HG03342 (cell line): ENCODE results near the gene COL20A1.
"Not testable (repeated sequence)": the region's sequence is repeated elsewhere in the genome, so short reads cannot be mapped to it uniquely, and the experiment has no call there.

ENCODE experiments used
- ATAC-seq: cut with Tn5 transposase; IDR thresholded peaks from one replicate; pipeline ENCODE4 v1.9.1; 2021; ENCODE audit warnings: mild to moderate bottlenecking, moderate library complexity; ENCODE audit not compliant: unreplicated experiment

COL20A1 gene

DNA sequence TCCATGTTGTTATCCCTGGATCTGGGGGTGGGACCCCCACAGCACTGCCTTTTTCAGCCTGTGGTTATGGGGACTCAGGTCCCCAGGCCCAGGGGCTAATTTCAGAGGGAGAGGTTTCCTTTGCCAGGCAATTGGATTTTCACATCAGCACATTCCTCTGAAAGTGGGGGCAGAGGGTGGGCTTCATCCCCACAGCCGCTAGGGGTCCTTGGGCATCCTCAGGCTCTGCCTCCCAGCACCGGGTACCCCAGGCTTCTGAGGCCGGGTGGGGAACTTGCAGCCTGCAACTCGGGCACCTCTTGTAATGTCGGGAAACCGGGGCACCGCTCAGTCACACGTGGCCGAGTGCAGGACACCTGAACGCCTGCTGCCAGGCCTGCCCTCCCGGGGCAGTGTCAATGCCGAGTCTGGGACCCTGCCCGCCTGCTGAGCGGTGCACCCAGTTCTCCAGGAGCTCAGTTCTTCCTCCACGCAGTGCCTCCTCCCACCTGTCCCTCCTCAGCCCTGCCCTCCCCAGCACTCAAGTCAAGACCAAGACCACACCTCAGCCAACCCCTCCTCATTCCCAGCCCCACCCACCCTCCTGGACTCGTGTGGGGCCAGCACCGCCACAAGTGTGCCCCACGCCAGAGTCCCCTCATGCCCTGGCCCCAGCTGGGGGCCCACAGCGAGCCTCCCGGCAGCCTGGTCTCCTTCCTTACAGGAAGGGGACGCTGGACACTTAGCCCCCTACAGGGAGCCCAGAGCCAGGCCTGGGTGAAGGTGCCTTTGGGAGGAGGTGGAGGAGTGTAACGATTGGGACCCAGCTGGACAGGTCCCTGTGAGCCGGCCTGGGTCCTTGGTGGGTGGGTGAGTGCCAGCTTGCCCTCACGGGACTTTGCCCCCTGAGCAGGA, 77.0 kb downstream of the COL20A1 start:
- ATAC-seq, result no peak

DNA sequence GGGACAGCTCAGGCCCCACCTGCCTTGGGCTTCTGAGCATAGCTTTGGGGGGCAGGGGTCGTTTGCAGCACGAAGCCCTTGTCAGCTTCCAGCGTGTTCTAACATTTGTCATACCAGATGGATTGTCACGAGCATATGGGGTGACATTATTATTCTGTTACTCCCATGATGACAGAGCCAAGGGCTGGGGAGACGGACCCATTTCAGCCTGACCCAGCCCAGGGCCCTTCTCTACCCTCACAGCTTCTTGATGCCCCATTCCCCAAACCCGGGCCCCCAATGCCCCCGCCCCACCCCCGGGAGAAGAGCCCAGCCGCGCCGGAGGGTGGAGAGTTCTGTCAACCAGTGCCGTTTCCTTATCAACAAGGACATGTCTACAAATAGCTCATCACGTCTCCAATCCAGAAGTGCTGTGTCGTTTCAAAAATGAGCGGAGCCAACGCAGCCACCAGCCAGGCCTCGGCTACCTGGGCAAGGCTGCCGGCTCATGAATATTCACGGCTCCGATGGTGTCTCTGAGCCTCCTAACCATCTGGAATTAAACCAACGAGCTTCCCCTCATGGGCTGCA, 77.7 kb downstream of the COL20A1 start:
- ATAC-seq, result no peak

GRCh38 chr20:63371291-63371865, 78.4 kb downstream of the COL20A1 start:
- no peak for ATAC-seq

DNA sequence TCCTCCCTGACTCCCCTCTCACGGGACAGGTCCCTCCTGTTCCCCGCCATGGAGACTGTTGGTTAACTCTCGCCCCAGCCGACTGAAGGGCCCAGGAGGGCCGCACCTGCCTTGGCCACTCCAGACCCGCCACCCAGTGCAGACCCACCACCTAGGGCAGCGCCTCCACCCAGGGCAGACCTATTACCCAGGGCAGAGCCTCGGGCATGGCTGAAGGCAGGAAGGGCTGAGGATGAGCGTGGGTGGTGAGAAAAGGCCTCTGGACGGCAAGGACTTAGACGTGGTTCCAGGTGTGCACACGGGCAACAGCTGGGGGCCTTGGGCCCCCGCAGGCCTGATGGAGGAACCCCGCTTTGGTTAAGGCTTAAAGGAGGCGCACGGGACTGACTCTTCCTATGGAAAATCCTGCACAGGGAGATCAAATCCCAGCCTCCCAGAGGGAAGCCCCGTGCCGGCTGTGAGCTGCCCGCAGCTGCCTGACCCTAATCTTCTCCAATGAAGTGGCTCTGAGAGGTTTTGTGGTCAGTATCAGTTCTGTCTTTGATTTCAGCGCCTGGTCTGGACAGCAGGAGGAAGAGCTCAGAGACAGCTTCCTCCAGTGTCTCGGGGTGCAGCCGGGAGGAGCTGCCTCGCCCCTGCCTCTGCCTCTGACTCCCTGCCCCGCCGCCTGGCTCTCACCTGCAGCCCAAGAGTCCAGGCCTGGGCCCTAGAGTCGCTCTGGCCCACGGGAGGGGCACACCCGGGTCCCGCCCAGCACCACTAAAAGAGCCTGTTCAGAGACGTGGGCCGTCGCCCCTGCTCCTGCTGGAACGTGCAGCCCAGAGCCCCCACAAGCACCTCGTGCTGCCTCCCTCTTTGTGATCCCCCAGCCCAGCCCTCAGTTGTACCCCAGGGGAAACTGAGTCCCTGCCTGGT, 80.2 kb downstream of the COL20A1 start:
- no peak for ATAC-seq

DNA sequence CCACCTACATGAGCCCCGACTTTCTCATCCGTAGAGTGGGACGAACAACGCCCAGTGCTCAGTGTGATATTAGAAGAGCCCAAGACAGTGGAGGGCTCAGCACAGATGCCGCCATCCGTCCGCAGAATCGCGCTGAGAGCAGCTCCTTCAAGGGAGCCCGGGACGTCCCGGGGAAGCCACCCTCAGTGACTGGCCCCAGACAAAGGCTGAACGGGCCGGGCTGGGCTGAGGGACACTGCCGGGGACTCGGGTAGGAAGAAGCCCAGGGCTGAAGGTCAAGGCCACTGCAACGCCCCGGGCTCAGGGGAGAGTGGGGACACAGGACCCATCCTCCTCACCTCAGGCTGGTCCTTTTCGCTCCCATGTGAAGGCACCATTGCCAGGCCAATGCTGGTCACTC, 81.0 kb downstream of the COL20A1 start:
- no peak for ATAC-seq

- no peak for ATAC-seq
Observed at GRCh38 chr20:63374504-63374903, 81.5 kb downstream of the COL20A1 start.

DNA sequence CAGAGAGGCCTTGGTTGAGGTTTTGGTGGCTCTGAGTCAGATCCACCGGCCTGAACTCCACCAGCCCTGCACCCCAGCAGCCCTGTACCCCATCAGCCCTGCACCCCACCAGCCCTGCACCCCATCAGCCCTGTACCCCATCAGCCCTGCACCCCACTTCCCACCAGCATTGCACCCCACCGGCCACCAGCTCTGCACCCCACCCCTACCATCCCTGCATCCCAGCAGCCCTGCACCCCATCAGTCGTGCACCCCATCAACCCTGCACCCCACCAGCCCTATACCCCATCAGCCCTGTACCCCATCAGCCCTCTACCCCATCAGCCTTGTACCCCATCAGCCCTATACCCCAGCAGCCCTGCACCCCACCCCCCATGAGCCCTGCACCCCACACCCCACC, 82.5 kb downstream of the COL20A1 start:
- no peak for ATAC-seq

DNA sequence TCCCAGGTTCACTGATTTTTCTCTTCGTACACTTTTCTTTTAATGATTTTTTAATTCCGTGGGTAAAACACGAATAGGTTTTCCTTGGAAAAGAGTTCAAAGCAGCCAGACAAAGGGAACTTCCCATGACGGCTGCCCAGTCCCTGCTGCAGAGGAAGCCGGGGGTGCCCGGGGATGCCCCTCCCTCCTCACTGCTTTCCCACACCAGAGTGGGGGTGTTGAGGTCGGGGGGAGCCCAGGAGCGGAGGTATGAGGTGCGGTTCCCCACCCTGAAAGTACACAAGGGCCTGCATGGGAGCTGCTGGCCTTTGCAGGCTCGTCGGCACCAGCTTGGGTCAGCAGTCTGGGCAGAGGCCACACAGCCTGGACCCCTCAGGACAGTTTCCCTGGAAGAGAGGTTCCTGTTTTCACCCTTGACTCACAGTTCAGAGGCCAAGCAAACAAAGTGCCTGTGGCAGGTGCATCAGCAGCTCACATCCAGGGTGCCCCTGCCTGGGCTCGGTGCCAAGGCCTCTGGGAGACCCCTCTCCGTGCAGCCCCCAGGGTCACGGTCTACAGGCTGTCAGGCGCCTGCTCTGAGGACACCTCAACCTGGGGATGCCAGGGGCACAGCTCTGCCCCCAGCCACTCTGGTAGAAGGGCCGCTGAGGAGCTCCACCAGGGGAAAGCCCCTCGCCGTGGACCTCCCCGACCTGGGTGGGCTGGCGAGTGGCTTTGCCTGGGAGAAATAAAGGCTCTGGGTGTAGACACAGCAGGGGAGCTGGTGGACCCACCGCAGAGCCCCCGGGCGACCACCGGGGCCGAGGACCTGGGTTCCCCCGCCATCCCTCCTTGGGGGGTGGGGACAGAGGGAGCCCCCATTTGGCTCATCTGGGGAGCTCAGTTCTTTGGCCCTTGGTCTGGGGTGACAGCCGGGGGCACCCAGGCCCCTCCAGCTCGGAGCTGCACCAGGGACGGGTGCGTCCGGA, 83.6 kb downstream of the COL20A1 start:
- no peak for ATAC-seq

GRCh38 chr20:63377256-63377941, 84.4 kb downstream of the COL20A1 start:
- ATAC-seq, result no peak

DNA sequence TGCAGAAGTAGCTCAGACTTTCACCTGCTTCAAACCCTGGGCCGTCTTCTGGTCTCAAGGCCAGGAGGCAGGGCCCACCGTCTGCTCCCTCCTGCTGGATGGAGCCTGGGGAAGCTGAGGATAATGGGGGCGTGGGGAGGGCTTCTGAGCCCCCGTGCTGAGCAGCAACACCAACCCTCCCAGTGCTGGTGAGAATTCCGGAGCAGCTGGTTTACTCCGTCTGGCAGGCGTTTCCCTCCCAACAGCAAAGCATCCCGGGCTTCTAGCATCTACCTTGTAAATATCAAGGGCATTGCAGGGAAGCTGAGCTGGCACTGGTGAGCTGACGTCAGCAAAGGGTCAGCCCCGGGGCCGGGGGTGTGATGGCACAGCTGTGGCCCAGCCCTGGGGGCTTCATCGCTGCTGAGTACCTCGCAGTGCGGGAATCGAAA, 85.0 kb downstream of the COL20A1 start:
- ATAC-seq, result no peak

- no peak for ATAC-seq
Observed at GRCh38 chr20:63378626-63379025, 85.6 kb downstream of the COL20A1 start.

- ATAC-seq, result no peak
Observed at GRCh38 chr20:63379296-63379695, 86.3 kb downstream of the COL20A1 start.

- not testable (repeated sequence) for ATAC-seq
Observed at GRCh38 chr20:63379872-63380271, 86.9 kb downstream of the COL20A1 start.

DNA sequence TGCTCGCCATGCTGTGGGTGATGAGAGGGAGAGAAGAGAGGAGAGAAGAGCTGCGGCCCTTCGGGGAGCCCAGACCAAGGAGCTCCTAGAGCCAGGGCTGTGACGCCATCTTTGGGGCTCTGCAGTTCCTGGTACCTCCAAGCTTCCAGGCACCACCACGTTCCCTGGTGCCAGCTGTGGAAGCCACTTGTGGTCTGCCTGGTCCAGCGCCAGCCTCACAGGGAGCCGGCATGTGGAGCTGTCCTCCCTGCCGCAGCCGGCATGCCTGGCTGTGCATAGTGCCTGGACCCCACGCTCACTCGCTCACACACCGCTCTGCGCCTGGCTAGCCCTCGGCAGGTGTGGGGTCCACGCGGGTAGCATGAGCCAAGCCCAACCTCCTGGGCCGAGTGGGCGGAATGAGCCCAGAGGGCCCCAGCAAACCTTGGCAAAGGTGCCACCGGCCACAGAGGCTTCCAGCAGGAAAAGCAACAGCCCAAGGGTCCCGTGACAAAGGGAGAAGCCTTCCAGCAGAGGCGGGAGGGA, 87.4 kb downstream of the COL20A1 start:
- no peak for ATAC-seq

GRCh38 chr20:63381781-63382431, 88.9 kb downstream of the COL20A1 start:
- ATAC-seq, result no peak

- ATAC-seq, result no peak
Observed at GRCh38 chr20:63382551-63383300, 89.7 kb downstream of the COL20A1 start.

- ATAC-seq, result no peak
Observed at GRCh38 chr20:63383556-63383955, 90.6 kb downstream of the COL20A1 start.

DNA sequence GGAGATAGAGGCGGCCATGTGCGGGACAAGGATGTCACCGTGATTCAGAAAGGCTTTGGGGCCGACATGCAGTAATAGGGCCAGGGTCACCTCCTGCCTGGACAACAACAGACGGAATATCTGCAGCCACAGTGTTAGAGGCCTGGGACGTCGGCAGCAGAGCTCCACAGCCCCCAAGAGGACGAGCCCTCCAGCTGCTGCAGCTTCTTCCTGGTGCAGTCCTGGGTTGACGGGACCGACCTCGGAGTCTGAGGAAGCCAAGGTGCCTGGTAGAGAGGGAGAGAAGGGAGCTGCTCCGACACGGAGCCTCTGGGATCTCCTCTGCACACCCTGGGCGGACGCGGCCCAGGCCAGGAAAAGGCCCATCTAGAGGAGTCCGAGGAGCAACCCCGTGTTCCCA, 91.3 kb downstream of the COL20A1 start:
- no peak for ATAC-seq
